ENCODE measurements around the gene MBP. TPM values are rescaled to one million over a fixed set of nuclear protein-coding genes. Genes with fewer than 3 reads are reported as not detected.

Gene MBP
- total RNA-seq, 1 donor from 2014 or later = 78.9 TPM

DNA sequence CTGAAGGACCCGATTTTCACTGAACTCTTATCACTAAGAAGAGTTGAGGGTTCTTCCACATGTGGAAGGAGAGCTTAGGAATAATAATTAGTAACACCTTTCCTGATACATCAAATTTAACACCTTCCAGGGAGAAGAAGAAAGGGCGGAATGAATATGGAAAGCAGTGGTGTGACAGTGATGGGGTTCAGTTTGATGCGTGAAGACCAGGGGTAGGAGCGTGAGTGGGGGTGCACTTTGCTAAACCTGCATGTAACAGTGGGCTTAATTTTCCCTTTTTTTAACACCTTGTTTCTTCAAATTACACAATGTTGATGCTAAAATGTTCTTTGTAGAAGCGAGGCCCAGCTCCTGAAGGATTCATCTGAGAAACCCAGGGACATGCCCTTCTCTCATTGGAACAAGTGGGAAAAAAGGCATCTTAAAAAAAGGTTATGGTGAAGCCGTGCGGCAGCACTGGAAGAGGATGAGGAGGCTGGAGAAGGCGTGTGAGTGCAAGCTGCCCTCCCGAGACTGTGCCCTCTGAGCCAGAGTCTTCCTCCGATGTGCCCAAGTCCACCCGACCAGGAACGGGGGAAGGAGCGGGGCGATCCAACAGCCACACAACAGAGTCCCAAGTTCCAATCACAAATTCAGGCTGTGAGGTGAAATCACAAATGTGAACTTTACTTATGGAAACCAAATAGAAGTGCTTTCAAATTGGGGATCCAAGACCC is 80.8 kb downstream of the MBP start:
- intact Hi-C loops (cut with DNase I) = no loop called here
- peaks cover 40% of the 10 kb centered on the region for H3K4me1 ChIP-seq

DNA sequence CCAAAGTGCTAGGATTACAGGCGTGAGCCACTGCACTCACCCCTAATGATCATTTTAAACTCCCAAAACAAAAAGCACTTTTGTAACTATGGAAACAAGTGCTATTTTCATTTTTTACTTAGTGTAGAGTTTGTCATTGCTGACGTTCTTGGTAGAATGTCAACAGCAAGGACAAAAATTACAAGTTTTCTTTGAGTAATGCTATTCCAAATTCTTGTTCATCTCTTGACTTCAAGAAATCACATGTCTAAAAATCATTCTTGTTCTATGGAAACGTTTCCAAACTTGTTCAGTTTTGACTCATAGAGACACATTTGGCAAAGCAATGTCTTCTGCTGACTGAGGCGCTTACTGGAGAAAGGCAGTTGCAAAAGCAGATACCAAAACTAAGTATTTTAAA is 82.6 kb downstream of the MBP start:
- Histone ChIP-seq H3K4me3 (no peak overlapping the region), H3K4me1 (peaks cover 22% of the 10 kb centered on the region), H3K9me3 (no peaks in the 10 kb centered on the region), H3K27ac (no peak overlapping the region), H3K27me3 (no peaks in the 10 kb centered on the region), H3K36me3 (peaks cover 20% of the 10 kb centered on the region)
- DNase-seq = no peak
- no peak for ATAC-seq
- TF ChIP-seq, protein P1, sequence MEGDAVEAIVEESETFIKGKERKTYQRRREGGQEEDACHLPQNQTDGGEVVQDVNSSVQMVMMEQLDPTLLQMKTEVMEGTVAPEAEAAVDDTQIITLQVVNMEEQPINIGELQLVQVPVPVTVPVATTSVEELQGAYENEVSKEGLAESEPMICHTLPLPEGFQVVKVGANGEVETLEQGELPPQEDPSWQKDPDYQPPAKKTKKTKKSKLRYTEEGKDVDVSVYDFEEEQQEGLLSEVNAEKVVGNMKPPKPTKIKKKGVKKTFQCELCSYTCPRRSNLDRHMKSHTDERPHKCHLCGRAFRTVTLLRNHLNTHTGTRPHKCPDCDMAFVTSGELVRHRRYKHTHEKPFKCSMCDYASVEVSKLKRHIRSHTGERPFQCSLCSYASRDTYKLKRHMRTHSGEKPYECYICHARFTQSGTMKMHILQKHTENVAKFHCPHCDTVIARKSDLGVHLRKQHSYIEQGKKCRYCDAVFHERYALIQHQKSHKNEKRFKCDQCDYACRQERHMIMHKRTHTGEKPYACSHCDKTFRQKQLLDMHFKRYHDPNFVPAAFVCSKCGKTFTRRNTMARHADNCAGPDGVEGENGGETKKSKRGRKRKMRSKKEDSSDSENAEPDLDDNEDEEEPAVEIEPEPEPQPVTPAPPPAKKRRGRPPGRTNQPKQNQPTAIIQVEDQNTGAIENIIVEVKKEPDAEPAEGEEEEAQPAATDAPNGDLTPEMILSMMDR (IDR thresholded peaks at IDR 0.05) = no peak
- intact Hi-C loops (cut with DNase I) = no loop called here

More for the DNA sequence above, 80.8 kb downstream of the MBP start:
- Histone ChIP-seq H3K36me3 (peaks cover 7% of the 10 kb centered on the region), H3K4me3 (no peak overlapping the region), H3K9me3 (no peaks in the 10 kb centered on the region), H3K27me3 (no peaks in the 10 kb centered on the region), H3K27ac (no peak overlapping the region)
- TF ChIP-seq, protein P1 (IDR thresholded peaks at IDR 0.05) = no peak
- DNase-seq = no peak
- ATAC-seq = no peak

DNA sequence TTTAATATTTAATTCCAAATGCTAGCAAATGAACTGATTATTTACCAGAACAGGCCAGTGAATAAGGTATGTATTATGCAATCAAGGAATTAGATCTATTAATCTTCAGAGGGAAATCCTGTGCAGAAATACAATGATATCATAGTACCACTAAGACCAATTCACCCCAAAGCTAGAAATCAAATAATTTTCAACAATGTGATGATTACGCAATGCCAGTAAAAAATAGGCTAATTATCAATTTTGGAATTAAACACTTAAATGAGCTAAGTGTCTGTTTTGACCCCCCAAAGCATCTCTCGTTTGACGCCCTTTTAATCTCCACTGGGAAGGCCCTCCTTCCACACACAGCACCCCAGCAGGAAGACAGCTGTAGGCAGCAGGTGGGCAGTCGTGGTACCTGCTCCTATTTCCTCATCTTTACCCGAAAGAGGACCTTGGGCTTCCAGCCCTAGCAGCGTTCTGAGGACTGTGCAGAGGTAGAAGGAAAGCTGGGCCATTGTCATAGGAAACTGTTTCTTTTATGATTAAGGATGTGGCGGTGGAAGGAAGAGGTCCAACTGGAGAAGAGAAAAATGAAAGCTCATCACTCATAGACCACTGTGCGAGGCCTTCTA is 84.7 kb downstream of the MBP start:
- DNase-seq (no peak), ATAC-seq (no peak)
- intact Hi-C loops (cut with DNase I) = no loop called here
- peaks cover 2% of the 10 kb centered on the region for H3K4me1 ChIP-seq
- no peak overlapping the region for H3K4me3 ChIP-seq
- no peak overlapping the region for H3K27ac ChIP-seq
- H3K9me3 ChIP-seq = no peaks in the 10 kb centered on the region
- no peaks in the 10 kb centered on the region for H3K27me3 ChIP-seq
- TF ChIP-seq, protein P1 (IDR thresholded peaks at IDR 0.05) = no peak
- peaks cover 20% of the 10 kb centered on the region for H3K36me3 ChIP-seq

DNA sequence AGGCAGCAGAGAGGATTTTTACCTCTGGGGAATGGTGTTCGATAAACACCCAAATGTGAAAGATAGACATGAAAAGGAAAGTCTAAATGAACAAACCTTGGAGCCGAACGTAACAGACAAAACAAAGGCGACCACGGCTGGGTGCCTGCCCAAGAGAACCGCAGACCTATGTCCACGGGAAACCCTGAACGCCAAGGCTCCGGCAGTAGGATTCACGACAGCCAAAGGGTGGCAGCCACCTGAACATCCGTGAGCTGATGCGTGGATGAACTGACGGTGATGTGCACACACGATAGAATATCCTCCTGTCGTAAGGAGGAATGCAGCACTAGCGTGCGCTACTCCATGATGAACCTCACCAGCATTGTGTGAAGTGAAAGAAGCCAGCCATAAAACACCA is 85.6 kb downstream of the MBP start:
- intact Hi-C loops (cut with DNase I) = no loop called here
- TF ChIP-seq, protein P1 (IDR thresholded peaks at IDR 0.05) = no peak
- no peak for DNase-seq
- no peak overlapping the region for H3K27ac ChIP-seq
- H3K9me3 ChIP-seq = no peaks in the 10 kb centered on the region
- H3K27me3 ChIP-seq = no peaks in the 10 kb centered on the region
- no peak for ATAC-seq
- peaks cover 20% of the 10 kb centered on the region for H3K36me3 ChIP-seq
- H3K4me3 ChIP-seq = no peak overlapping the region
- no peaks in the 10 kb centered on the region for H3K4me1 ChIP-seq

DNA sequence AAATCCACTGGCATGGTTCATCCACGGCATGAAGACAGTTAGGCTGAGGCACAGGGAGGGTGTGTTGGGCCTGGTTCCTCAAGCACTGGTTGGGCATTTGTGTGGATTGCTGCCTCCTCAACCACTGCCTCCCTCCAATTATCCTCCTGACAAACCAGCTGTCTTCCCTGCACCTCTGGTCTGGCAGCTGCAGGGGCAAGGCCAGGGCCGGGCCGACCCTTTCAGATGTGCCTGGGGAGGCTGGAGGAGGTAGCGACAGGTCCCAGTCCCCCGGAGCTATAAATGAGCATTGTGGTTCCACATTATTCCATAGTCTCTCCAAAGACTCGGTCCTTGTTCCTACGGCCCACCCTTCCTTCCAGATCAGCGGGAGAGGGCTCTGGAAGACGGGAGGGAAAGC is 86.2 kb downstream of the MBP start:
- TF ChIP-seq, protein P1 (IDR thresholded peaks at IDR 0.05) = no peak
- no peak overlapping the region for H3K4me3 ChIP-seq
- no peak for DNase-seq
- H3K4me1 ChIP-seq = no peaks in the 10 kb centered on the region
- H3K27me3 ChIP-seq = no peaks in the 10 kb centered on the region
- no peak for ATAC-seq
- peaks cover 20% of the 10 kb centered on the region for H3K36me3 ChIP-seq
- intact Hi-C loops (cut with DNase I) = no loop called here
- H3K27ac ChIP-seq = no peak overlapping the region
- H3K9me3 ChIP-seq = no peaks in the 10 kb centered on the region
